ENCODE results near the gene PCNT.

Gene PCNT

DNA sequence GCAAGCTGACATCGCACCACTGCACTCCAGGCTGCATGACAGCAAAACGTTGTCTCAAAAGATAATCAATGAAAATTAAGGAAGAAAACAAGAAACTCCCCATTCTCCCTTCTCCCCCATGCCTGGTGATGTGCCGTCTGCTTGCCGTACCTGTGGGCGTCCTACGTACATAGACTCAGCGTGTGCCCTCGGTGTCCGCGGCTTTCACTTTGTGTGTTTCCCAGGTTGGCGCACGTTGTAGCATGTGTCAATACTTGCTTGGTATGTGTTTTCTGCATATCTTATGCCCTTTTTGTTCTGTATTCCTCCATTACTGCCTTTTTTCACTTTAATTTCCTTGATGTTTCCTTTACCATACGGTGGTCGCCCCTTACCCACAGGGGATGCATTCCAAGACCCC, 53.8 kb downstream of the PCNT start:
- Histone ChIP-seq H3K27ac (ENCODE audit: low read depth in 2 of 2, low read length in 2 of 2) (no peak overlapping the region), H3K9ac (ENCODE audit: low read depth in 1 of 2, low read length in 2 of 2) (no peak overlapping the region), H3K27me3 (ENCODE audit: control insufficient read depth in 2 of 2, insufficient read depth in 2 of 2, low read length in 2 of 2) (no peaks in the 10 kb centered on the region), H3K4me1 (ENCODE audit: control insufficient read depth in 2 of 2, insufficient read depth in 2 of 2, low read length in 2 of 2) (no peaks in the 10 kb centered on the region), H3K36me3 (ENCODE audit: control insufficient read depth in 2 of 2, insufficient read depth in 2 of 2, low read length in 2 of 2) (peaks cover 3 to 16% of the 10 kb centered on the region in 2 donors), H3K9me3 (ENCODE audit: control insufficient read depth in 2 of 2, low read length in 2 of 2) (no peaks in the 10 kb centered on the region), H3K4me3 (ENCODE audit: low read length in 2 of 2) (no peak overlapping the region)

- H3K9me3 ChIP-seq (ENCODE audit: control insufficient read depth in 2 of 2, low read length in 2 of 2), result no peaks in the 10 kb centered on the region
- H3K4me1 ChIP-seq (ENCODE audit: control insufficient read depth in 2 of 2, insufficient read depth in 2 of 2, low read length in 2 of 2), result no peaks in the 10 kb centered on the region
- no peak overlapping the region for H3K27ac ChIP-seq (ENCODE audit: low read depth in 2 of 2, low read length in 2 of 2)
- no peaks in the 10 kb centered on the region for H3K27me3 ChIP-seq (ENCODE audit: control insufficient read depth in 2 of 2, insufficient read depth in 2 of 2, low read length in 2 of 2)
- H3K9ac ChIP-seq (ENCODE audit: low read depth in 1 of 2, low read length in 2 of 2), result no peak overlapping the region
- H3K4me3 ChIP-seq (ENCODE audit: low read length in 2 of 2), result no peak overlapping the region
- H3K36me3 ChIP-seq (ENCODE audit: control insufficient read depth in 2 of 2, insufficient read depth in 2 of 2, low read length in 2 of 2), result peaks cover 2 to 21% of the 10 kb centered on the region in 2 donors
Measured at GRCh38 chr21:46379105-46379504, 55.1 kb downstream of the PCNT start.

DNA sequence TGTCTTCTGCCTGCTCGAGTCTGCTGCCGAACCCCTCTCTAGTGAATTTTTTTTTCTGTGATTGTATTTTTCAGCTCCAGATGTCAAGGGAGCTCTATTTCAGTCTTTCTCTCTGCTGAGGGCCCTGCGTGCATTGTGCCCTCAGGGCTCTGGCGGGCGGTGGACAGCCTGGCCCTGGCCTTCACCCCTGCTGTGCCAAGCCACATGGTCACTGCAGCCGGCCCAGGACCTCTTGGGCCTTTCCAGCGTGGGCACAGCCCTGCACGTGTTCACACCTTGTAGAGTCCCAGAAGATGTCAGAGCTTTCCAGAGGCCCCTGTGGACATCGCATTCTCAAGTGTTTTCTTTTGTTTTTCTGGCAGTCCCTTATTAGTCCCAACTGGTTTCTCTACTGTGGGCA, 55.7 kb downstream of the PCNT start:
- H3K9ac ChIP-seq (ENCODE audit: low read depth in 1 of 2, low read length in 2 of 2), result no peak overlapping the region
- no peak overlapping the region for H3K4me3 ChIP-seq (ENCODE audit: low read length in 2 of 2)
- no peaks in the 10 kb centered on the region for H3K27me3 ChIP-seq (ENCODE audit: control insufficient read depth in 2 of 2, insufficient read depth in 2 of 2, low read length in 2 of 2)
- no peak overlapping the region for H3K27ac ChIP-seq (ENCODE audit: low read depth in 2 of 2, low read length in 2 of 2)
- H3K4me1 ChIP-seq (ENCODE audit: control insufficient read depth in 2 of 2, insufficient read depth in 2 of 2, low read length in 2 of 2), result no peaks in the 10 kb centered on the region
- H3K9me3 ChIP-seq (ENCODE audit: control insufficient read depth in 2 of 2, low read length in 2 of 2), result no peaks in the 10 kb centered on the region
- H3K36me3 ChIP-seq (ENCODE audit: control insufficient read depth in 2 of 2, insufficient read depth in 2 of 2, low read length in 2 of 2), result peaks cover 6 to 24% of the 10 kb centered on the region in 2 donors

DNA sequence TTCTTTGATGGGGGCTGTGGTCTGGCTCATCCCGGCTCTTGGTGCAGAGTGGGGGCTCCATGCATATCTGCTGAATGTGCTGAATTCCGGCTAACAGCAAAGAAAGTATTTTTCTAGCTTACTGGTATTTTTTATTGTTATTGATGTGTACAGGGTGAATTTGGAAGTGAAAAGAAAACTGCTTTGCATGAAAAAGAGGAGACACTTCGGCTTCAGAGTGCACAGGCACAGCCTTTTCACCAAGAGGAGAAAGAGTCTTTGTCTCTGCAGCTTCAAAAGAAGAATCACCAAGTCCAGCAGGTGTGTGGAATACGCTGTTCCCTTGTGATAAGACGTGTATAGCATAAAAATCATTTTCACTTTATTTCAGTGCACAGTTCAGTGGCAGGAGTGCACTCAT, 57.6 kb downstream of the PCNT start:
- Histone ChIP-seq H3K27me3 (ENCODE audit: control insufficient read depth in 2 of 2, insufficient read depth in 2 of 2, low read length in 2 of 2) (no peaks in the 10 kb centered on the region), H3K36me3 (ENCODE audit: control insufficient read depth in 2 of 2, insufficient read depth in 2 of 2, low read length in 2 of 2) (peaks cover 12 to 31% of the 10 kb centered on the region in 2 donors), H3K9me3 (ENCODE audit: control insufficient read depth in 2 of 2, low read length in 2 of 2) (no peaks in the 10 kb centered on the region), H3K9ac (ENCODE audit: low read depth in 1 of 2, low read length in 2 of 2) (no peak overlapping the region), H3K4me3 (ENCODE audit: low read length in 2 of 2) (no peak overlapping the region), H3K4me1 (ENCODE audit: control insufficient read depth in 2 of 2, insufficient read depth in 2 of 2, low read length in 2 of 2) (no peaks in the 10 kb centered on the region), H3K27ac (ENCODE audit: low read depth in 2 of 2, low read length in 2 of 2) (no peak overlapping the region)

- Histone ChIP-seq H3K36me3 (ENCODE audit: control insufficient read depth in 2 of 2, insufficient read depth in 2 of 2, low read length in 2 of 2) (peaks cover 24 to 29% of the 10 kb centered on the region in 2 donors), H3K4me3 (ENCODE audit: low read length in 2 of 2) (no peak overlapping the region), H3K4me1 (ENCODE audit: control insufficient read depth in 2 of 2, insufficient read depth in 2 of 2, low read length in 2 of 2) (no peaks in the 10 kb centered on the region), H3K27ac (ENCODE audit: low read depth in 2 of 2, low read length in 2 of 2) (no peak overlapping the region), H3K27me3 (ENCODE audit: control insufficient read depth in 2 of 2, insufficient read depth in 2 of 2, low read length in 2 of 2) (no peaks in the 10 kb centered on the region), H3K9ac (ENCODE audit: low read depth in 1 of 2, low read length in 2 of 2) (no peak overlapping the region), H3K9me3 (ENCODE audit: control insufficient read depth in 2 of 2, low read length in 2 of 2) (no peaks in the 10 kb centered on the region)
Measured at GRCh38 chr21:46384556-46384955, 60.6 kb downstream of the PCNT start.

DNA sequence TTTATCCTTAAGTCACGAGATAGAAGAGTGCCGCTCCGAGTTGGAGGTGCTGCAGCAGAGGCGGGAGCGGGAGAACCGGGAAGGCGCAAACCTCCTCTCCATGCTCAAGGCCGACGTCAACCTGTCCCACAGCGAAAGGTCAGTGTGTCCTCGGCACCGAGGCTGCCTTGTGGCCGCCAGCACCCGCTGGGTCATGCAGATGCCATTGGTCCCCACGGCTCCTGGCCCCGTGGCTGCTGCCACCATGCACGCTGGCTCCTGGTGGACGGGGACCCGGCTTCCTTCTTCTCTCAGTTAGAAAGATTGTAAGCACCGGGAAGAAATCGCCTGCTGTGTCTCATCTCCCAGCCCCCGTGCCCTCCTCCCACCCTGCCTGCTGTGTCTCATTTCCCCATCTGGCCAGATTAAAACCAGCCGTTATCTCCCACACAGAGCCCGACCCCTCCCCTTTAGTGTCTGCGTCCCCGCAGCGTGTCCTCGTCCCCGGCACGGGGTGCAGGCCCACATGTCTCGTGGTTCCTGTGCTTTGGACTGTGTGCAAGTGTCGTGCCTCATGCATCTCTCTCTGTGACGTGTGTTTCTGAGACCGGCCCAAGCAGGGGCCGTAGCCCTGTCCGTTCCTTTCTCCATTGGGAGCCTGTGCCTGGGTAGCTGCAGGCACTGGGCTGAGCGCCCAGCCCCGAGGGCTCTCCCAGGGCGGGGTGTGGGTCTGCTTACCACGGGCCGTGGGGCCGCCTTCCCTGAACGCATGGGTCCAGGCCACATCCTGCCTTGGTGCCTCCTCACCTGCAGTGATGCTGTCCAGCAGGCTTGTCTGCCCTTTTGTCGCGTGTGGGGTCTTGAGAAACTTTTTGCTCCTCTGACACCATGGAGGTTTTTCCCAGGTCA, 62.1 kb downstream of the PCNT start:
- H3K9ac ChIP-seq (ENCODE audit: low read depth in 1 of 2, low read length in 2 of 2), result no peak overlapping the region
- no peak overlapping the region for H3K27ac ChIP-seq (ENCODE audit: low read depth in 2 of 2, low read length in 2 of 2)
- no peaks in the 10 kb centered on the region for H3K27me3 ChIP-seq (ENCODE audit: control insufficient read depth in 2 of 2, insufficient read depth in 2 of 2, low read length in 2 of 2)
- peaks cover 29 to 36% of the 10 kb centered on the region in 2 donors for H3K36me3 ChIP-seq (ENCODE audit: control insufficient read depth in 2 of 2, insufficient read depth in 2 of 2, low read length in 2 of 2)
- H3K9me3 ChIP-seq (ENCODE audit: control insufficient read depth in 2 of 2, low read length in 2 of 2), result no peaks in the 10 kb centered on the region
- no peak overlapping the region for H3K4me3 ChIP-seq (ENCODE audit: low read length in 2 of 2)
- H3K4me1 ChIP-seq (ENCODE audit: control insufficient read depth in 2 of 2, insufficient read depth in 2 of 2, low read length in 2 of 2), result no peaks in the 10 kb centered on the region

GRCh38 chr21:46386734-46387088, 62.8 kb downstream of the PCNT start:
- H3K27ac ChIP-seq (ENCODE audit: low read depth in 2 of 2, low read length in 2 of 2), result no peak overlapping the region
- no peaks in the 10 kb centered on the region for H3K27me3 ChIP-seq (ENCODE audit: control insufficient read depth in 2 of 2, insufficient read depth in 2 of 2, low read length in 2 of 2)
- H3K9me3 ChIP-seq (ENCODE audit: control insufficient read depth in 2 of 2, low read length in 2 of 2), result no peaks in the 10 kb centered on the region
- H3K4me3 ChIP-seq (ENCODE audit: low read length in 2 of 2), result no peak overlapping the region
- no peaks in the 10 kb centered on the region for H3K4me1 ChIP-seq (ENCODE audit: control insufficient read depth in 2 of 2, insufficient read depth in 2 of 2, low read length in 2 of 2)
- H3K9ac ChIP-seq (ENCODE audit: low read depth in 1 of 2, low read length in 2 of 2), result no peak overlapping the region
- H3K36me3 ChIP-seq (ENCODE audit: control insufficient read depth in 2 of 2, insufficient read depth in 2 of 2, low read length in 2 of 2), result peaks cover 31 to 40% of the 10 kb centered on the region in 2 donors

- no peak overlapping the region for H3K27ac ChIP-seq (ENCODE audit: low read depth in 2 of 2, low read length in 2 of 2)
- no peak overlapping the region for H3K9ac ChIP-seq (ENCODE audit: low read depth in 1 of 2, low read length in 2 of 2)
- H3K9me3 ChIP-seq (ENCODE audit: control insufficient read depth in 2 of 2, low read length in 2 of 2), result no peaks in the 10 kb centered on the region
- H3K36me3 ChIP-seq (ENCODE audit: control insufficient read depth in 2 of 2, insufficient read depth in 2 of 2, low read length in 2 of 2), result peaks cover 30 to 34% of the 10 kb centered on the region in 2 donors
- no peaks in the 10 kb centered on the region for H3K4me1 ChIP-seq (ENCODE audit: control insufficient read depth in 2 of 2, insufficient read depth in 2 of 2, low read length in 2 of 2)
- no peak overlapping the region for H3K4me3 ChIP-seq (ENCODE audit: low read length in 2 of 2)
- H3K27me3 ChIP-seq (ENCODE audit: control insufficient read depth in 2 of 2, insufficient read depth in 2 of 2, low read length in 2 of 2), result no peaks in the 10 kb centered on the region
Measured at GRCh38 chr21:46388206-46388880, 64.4 kb downstream of the PCNT start.

DNA sequence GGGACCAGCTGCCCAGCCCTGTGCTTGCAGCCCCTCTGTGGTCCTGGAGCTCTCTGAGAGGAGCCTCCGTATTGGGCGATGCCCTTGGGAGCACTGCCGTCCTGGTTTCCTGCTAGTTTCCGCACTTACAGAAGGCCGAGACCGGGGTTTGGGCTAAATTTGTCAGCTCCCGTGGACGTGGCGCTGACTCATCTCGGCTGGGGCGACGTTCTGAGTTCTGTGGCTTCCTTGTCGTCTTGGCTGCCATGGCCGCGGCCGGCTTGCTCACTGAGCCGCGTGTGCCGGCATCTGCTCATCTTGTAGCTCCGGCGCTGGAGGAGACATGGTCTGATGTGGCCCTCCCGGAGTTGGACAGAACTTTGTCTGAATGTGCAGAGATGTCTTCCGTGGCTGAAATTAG, 64.9 kb downstream of the PCNT start:
- H3K27ac ChIP-seq (ENCODE audit: low read depth in 2 of 2, low read length in 2 of 2), result no peak overlapping the region
- no peaks in the 10 kb centered on the region for H3K27me3 ChIP-seq (ENCODE audit: control insufficient read depth in 2 of 2, insufficient read depth in 2 of 2, low read length in 2 of 2)
- H3K4me3 ChIP-seq (ENCODE audit: low read length in 2 of 2), result no peak overlapping the region
- H3K4me1 ChIP-seq (ENCODE audit: control insufficient read depth in 2 of 2, insufficient read depth in 2 of 2, low read length in 2 of 2), result no peaks in the 10 kb centered on the region
- H3K36me3 ChIP-seq (ENCODE audit: control insufficient read depth in 2 of 2, insufficient read depth in 2 of 2, low read length in 2 of 2), result peaks cover 29 to 34% of the 10 kb centered on the region in 2 donors
- no peak overlapping the region for H3K9ac ChIP-seq (ENCODE audit: low read depth in 1 of 2, low read length in 2 of 2)
- no peaks in the 10 kb centered on the region for H3K9me3 ChIP-seq (ENCODE audit: control insufficient read depth in 2 of 2, low read length in 2 of 2)

Measured in mucosa of rectum (tissue), 2 donors.